ENCODE results near the gene SLCO3A1. TPM values are rescaled to one million over a fixed set of nuclear protein-coding genes. Genes with fewer than 3 reads are reported as not detected.

SLCO3A1 gene
- total RNA-seq, 1 donor from 2014 or later = 56.8 TPM

DNA sequence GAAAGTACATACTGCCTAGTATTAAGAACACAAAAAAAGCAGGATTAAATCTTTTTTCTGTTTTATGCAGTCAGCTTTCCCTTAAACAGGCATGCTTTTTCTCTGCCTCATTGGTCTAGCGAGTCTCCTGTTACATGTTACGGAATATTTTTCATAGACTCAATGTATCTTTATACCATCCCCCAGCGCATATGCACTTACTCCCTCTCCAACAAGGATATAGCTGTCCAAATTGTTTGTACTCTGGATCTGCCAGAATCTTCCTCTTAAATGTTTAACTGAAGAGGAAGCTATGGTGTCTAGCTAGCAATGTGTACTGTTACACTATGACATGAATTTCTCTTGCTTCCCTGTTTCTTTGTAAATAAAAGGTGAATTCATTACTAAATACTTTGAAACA, 9.2 kb upstream of the SLCO3A1 start:
- Histone ChIP-seq H3K9me3 (replicated peaks) (peaks cover 6% of the 10 kb centered on the region), H3K36me3 (no peaks in the 10 kb centered on the region), H3K4me1 (no peaks in the 10 kb centered on the region), H3K27me3 (ENCODE audit: low read depth) (no peaks in the 10 kb centered on the region), H3K4me3 (no peak overlapping the region), H3K27ac (replicated peaks) (no peak overlapping the region)
- DNase-seq = no peak
- intact Hi-C loops (cut with micrococcal nuclease) = loop anchor here (10.0 kb wide), 1 partner anchor 140 kb away; no protein-coding TSS in a partner anchor
- TF ChIP-seq, protein P1, sequence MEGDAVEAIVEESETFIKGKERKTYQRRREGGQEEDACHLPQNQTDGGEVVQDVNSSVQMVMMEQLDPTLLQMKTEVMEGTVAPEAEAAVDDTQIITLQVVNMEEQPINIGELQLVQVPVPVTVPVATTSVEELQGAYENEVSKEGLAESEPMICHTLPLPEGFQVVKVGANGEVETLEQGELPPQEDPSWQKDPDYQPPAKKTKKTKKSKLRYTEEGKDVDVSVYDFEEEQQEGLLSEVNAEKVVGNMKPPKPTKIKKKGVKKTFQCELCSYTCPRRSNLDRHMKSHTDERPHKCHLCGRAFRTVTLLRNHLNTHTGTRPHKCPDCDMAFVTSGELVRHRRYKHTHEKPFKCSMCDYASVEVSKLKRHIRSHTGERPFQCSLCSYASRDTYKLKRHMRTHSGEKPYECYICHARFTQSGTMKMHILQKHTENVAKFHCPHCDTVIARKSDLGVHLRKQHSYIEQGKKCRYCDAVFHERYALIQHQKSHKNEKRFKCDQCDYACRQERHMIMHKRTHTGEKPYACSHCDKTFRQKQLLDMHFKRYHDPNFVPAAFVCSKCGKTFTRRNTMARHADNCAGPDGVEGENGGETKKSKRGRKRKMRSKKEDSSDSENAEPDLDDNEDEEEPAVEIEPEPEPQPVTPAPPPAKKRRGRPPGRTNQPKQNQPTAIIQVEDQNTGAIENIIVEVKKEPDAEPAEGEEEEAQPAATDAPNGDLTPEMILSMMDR (IDR thresholded peaks at IDR 0.05; ENCODE audit: borderline replicate concordance) = no peak

DNA sequence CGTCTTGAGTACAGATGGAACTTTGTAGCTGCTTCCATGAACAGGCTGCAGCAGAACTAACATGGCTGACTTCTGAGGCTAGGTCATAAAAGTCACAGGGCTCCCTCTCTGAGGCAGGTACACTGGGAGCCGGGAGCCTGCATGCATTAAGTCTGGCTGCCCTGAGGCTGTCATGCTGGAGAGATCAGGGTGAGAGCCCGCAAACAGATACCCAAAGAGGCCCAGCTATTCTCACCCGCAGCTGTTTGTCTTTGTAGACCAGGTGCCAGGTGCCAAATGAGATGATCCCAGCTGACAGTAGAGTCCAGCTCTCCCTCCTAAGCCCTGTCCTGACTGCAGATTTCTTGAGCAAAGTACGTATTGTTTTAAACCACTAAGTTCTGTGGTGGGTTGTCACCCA, 8.6 kb upstream of the SLCO3A1 start:
- DNase-seq = no peak
- Histone ChIP-seq H3K4me1 (no peaks in the 10 kb centered on the region), H3K27me3 (ENCODE audit: low read depth) (no peaks in the 10 kb centered on the region), H3K27ac (replicated peaks) (no peak overlapping the region), H3K4me3 (no peak overlapping the region), H3K36me3 (no peaks in the 10 kb centered on the region), H3K9me3 (replicated peaks) (peaks cover 6% of the 10 kb centered on the region)
- intact Hi-C loops (cut with micrococcal nuclease) = loop anchor here (10.0 kb wide), 1 partner anchor 140 kb away; no protein-coding TSS in a partner anchor
- TF ChIP-seq, protein P1 (IDR thresholded peaks at IDR 0.05; ENCODE audit: borderline replicate concordance) = no peak

DNA sequence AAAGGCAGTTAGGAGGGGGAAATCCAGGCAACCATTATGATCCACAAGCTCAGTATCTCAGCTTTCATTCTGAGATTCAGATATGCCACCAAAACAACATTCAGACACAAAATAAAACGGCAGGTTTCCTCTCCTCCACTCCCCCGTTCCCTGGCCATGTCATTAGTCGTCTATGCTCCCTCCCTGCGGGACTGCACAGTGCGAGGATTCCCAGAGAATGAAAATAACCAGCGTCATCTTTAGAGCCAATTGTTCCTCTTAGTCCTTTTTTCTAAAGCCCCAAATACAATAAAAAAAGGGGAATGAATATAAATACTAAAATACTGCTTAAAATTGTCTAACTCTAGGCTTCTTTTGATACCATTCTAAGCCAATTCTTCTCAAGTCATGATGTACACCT, 7.8 kb upstream of the SLCO3A1 start:
- no peak overlapping the region for H3K27ac ChIP-seq (replicated peaks)
- H3K4me1 ChIP-seq = peaks cover 4% of the 10 kb centered on the region
- H3K4me3 ChIP-seq = no peak overlapping the region
- H3K36me3 ChIP-seq = no peaks in the 10 kb centered on the region
- no peaks in the 10 kb centered on the region for H3K27me3 ChIP-seq (ENCODE audit: low read depth)
- intact Hi-C loops (cut with micrococcal nuclease) = loop anchor here (10.0 kb wide), 1 partner anchor 141 kb away; no protein-coding TSS in a partner anchor
- H3K9me3 ChIP-seq (replicated peaks) = peaks cover 6% of the 10 kb centered on the region
- TF ChIP-seq, protein P1 (IDR thresholded peaks at IDR 0.05; ENCODE audit: borderline replicate concordance) = no peak
- no peak for DNase-seq

DNA sequence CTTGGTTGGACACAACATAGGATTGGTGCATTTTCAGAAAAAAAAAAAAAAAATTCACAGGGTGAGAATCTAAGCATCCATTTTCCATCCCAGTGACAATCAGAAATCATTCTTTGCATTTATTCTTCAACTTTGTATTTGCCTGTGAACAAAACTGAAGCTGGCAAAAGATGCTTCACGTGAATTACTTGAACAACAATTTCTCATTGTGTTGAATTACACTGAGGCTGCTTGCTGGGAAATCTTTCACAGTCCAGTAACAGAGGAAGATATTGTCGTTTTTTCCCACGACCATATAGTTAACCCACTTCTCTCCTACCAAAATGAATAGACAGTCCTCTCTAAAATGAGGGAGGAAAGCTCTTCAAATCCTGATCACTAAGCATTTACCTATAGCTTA, 4.3 kb upstream of the SLCO3A1 start:
- TF ChIP-seq, protein P1 (IDR thresholded peaks at IDR 0.05; ENCODE audit: borderline replicate concordance) = no peak
- H3K4me1 ChIP-seq = peaks cover 28% of the 10 kb centered on the region
- H3K36me3 ChIP-seq = no peaks in the 10 kb centered on the region
- no peak for DNase-seq
- no peaks in the 10 kb centered on the region for H3K27me3 ChIP-seq (ENCODE audit: low read depth)
- no peaks in the 10 kb centered on the region for H3K9me3 ChIP-seq (replicated peaks)
- intact Hi-C loops (cut with micrococcal nuclease) = loop anchor here (10.0 kb wide), 1 partner anchor 144 kb away; no protein-coding TSS in a partner anchor
- no peak overlapping the region for H3K4me3 ChIP-seq
- H3K27ac ChIP-seq (replicated peaks) = no peak overlapping the region

DNA sequence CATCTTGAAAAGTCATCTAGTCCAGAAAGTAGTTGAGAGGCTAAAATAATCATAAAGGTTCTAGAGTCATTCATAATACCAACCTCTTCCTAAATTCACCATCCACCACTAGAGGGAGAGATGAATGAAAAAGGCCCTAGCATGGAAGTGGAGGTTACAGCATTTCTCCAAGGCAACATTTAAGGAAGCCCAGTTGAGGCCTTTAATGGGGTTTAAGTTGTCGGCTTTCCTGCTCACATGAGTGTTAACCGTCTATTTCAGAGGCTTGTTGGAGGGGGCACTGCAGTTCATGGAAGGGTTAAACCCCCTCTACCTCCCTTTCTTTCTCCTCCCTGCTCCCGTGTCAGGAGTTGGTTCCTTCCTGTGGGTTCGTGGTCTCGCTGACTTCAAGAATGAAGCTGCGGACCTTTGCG, 3.8 kb upstream of the SLCO3A1 start:
- intact Hi-C loops (cut with micrococcal nuclease) = loop anchor here (10.0 kb wide), 2 partner anchors 145 to 225 kb away; no protein-coding TSS in a partner anchor
- no peaks in the 10 kb centered on the region for H3K9me3 ChIP-seq (replicated peaks)
- no peaks in the 10 kb centered on the region for H3K36me3 ChIP-seq
- no peaks in the 10 kb centered on the region for H3K27me3 ChIP-seq (ENCODE audit: low read depth)
- H3K4me1 ChIP-seq = peaks cover 34% of the 10 kb centered on the region
- TF ChIP-seq, protein P1 (IDR thresholded peaks at IDR 0.05; ENCODE audit: borderline replicate concordance) = peak; percentile 68
- no peak overlapping the region for H3K27ac ChIP-seq (replicated peaks)
- no peak overlapping the region for H3K4me3 ChIP-seq
- DNase-seq = no peak
